ENCODE data around the gene PRUNE2. TPM values are rescaled to one million over a fixed set of nuclear protein-coding genes. Genes with fewer than 3 reads are reported as not detected.

The PRUNE2 gene
- total and polyA plus RNA-seq, 4 donors = 1.3 to 4.5 (median 1.6) TPM

DNA sequence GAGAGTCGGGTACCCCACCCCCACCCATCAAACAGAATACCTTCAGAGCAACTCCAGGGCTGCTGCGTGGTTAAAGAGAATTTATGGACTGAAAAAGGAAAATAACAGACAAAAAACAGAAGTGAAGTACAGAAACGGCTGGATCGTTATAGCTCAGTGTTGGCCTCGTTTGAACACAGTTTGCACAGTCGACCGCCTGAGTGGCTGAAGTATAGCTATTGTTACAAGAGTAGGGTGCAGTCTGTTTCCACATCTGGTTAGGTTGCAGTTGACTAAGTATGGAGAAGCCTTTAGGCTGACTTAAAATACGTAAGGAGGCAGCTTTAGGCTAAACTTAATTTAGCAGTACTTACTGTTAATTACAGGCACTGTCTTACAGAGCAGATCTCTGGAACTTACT is 325.7 kb downstream of the PRUNE2 start:
- Histone ChIP-seq H3K9ac (ENCODE audit: low read depth in 1 of 2, low read length in 2 of 2) (no peak overlapping the region), H3K27ac (ENCODE audit: low read depth in 1 of 2, low read length in 2 of 2) (no peak overlapping the region), H3K27me3 (ENCODE audit: control insufficient read depth in 4 of 4, insufficient read depth in 4 of 4, low read length in 3 of 4) (no peaks in the 10 kb centered on the region), H3K36me3 (ENCODE audit: control insufficient read depth in 4 of 4, insufficient read depth in 3 of 4, low read depth in 1 of 4, low read length in 3 of 4) (no peaks in the 10 kb centered on the region), H3K4me3 (ENCODE audit: low read depth in 1 of 3, low read length in 3 of 3) (no peak overlapping the region), H3K9me3 (ENCODE audit: control insufficient read depth in 4 of 4, low read length in 3 of 4) (no peaks in the 10 kb centered on the region), H3K4me1 (ENCODE audit: control insufficient read depth in 4 of 4, insufficient read depth in 4 of 4, low read length in 3 of 4) (no peaks in the 10 kb centered on the region)
- no peak for DNase-seq (ENCODE audit: low spot score)
- WGBS = 66% methylated on average over 8 of the region's 8 CpGs
- TF ChIP-seq RAD21 (IDR thresholded peaks at IDR 0.05) (no peak), SP1 (IDR thresholded peaks at IDR 0.05) (no peak), GABPA (IDR thresholded peaks at IDR 0.05 in 1 of 2, conservative IDR thresholded peaks at IDR 0.05 in 1 of 2) (no peak), RXRA (IDR thresholded peaks at IDR 0.05) (no peak)
- TF ChIP-seq, protein P1, sequence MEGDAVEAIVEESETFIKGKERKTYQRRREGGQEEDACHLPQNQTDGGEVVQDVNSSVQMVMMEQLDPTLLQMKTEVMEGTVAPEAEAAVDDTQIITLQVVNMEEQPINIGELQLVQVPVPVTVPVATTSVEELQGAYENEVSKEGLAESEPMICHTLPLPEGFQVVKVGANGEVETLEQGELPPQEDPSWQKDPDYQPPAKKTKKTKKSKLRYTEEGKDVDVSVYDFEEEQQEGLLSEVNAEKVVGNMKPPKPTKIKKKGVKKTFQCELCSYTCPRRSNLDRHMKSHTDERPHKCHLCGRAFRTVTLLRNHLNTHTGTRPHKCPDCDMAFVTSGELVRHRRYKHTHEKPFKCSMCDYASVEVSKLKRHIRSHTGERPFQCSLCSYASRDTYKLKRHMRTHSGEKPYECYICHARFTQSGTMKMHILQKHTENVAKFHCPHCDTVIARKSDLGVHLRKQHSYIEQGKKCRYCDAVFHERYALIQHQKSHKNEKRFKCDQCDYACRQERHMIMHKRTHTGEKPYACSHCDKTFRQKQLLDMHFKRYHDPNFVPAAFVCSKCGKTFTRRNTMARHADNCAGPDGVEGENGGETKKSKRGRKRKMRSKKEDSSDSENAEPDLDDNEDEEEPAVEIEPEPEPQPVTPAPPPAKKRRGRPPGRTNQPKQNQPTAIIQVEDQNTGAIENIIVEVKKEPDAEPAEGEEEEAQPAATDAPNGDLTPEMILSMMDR (IDR thresholded peaks at IDR 0.05; ENCODE audit: low read depth, low read length, missing input control) = no peak
- TF ChIP-seq, protein P2, sequence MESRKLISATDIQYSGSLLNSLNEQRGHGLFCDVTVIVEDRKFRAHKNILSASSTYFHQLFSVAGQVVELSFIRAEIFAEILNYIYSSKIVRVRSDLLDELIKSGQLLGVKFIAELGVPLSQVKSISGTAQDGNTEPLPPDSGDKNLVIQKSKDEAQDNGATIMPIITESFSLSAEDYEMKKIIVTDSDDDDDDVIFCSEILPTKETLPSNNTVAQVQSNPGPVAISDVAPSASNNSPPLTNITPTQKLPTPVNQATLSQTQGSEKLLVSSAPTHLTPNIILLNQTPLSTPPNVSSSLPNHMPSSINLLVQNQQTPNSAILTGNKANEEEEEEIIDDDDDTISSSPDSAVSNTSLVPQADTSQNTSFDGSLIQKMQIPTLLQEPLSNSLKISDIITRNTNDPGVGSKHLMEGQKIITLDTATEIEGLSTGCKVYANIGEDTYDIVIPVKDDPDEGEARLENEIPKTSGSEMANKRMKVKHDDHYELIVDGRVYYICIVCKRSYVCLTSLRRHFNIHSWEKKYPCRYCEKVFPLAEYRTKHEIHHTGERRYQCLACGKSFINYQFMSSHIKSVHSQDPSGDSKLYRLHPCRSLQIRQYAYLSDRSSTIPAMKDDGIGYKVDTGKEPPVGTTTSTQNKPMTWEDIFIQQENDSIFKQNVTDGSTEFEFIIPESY (IDR thresholded peaks at IDR 0.05) = no peak

DNA sequence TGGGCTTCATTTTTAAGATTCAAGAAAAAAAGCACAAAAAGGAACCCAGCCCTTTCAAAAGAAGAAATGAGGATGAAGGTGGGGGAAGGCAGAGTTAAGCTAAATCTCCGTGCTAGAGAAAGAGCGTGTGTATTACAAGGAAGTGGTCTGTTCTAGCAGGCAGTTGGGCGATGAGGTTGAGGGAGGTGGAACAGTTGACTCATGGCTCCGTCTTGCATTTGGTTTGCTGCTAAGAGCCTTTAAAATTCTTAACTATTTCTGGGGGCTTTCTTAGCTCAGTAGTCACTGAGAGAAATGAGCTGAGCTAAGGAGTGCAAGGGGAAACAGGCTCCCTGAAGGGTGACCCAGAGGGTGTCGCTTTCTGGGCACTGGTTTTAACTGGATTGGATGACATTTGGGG is 329.6 kb downstream of the PRUNE2 start:
- Histone ChIP-seq H3K4me3 (ENCODE audit: low read depth in 1 of 3, low read length in 3 of 3) (no peak overlapping the region), H3K36me3 (ENCODE audit: control insufficient read depth in 4 of 4, insufficient read depth in 3 of 4, low read depth in 1 of 4, low read length in 3 of 4) (no peaks in the 10 kb centered on the region), H3K9me3 (ENCODE audit: control insufficient read depth in 4 of 4, low read length in 3 of 4) (no peaks in the 10 kb centered on the region), H3K27ac (ENCODE audit: low read depth in 1 of 2, low read length in 2 of 2) (no peak overlapping the region), H3K4me1 (ENCODE audit: control insufficient read depth in 4 of 4, insufficient read depth in 4 of 4, low read length in 3 of 4) (no peaks in the 10 kb centered on the region), H3K27me3 (ENCODE audit: control insufficient read depth in 4 of 4, insufficient read depth in 4 of 4, low read length in 3 of 4) (no peaks in the 10 kb centered on the region), H3K9ac (ENCODE audit: low read depth in 1 of 2, low read length in 2 of 2) (no peak overlapping the region)
- TF ChIP-seq, protein P3, sequence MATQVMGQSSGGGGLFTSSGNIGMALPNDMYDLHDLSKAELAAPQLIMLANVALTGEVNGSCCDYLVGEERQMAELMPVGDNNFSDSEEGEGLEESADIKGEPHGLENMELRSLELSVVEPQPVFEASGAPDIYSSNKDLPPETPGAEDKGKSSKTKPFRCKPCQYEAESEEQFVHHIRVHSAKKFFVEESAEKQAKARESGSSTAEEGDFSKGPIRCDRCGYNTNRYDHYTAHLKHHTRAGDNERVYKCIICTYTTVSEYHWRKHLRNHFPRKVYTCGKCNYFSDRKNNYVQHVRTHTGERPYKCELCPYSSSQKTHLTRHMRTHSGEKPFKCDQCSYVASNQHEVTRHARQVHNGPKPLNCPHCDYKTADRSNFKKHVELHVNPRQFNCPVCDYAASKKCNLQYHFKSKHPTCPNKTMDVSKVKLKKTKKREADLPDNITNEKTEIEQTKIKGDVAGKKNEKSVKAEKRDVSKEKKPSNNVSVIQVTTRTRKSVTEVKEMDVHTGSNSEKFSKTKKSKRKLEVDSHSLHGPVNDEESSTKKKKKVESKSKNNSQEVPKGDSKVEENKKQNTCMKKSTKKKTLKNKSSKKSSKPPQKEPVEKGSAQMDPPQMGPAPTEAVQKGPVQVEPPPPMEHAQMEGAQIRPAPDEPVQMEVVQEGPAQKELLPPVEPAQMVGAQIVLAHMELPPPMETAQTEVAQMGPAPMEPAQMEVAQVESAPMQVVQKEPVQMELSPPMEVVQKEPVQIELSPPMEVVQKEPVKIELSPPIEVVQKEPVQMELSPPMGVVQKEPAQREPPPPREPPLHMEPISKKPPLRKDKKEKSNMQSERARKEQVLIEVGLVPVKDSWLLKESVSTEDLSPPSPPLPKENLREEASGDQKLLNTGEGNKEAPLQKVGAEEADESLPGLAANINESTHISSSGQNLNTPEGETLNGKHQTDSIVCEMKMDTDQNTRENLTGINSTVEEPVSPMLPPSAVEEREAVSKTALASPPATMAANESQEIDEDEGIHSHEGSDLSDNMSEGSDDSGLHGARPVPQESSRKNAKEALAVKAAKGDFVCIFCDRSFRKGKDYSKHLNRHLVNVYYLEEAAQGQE (IDR thresholded peaks at IDR 0.05) = no peak
- peak in 1 of 2 donors; percentile 43 for TF ChIP-seq JUND (IDR thresholded peaks at IDR 0.05)
- 82% methylated on average over 5 of the region's 5 CpGs for WGBS
- no peak for DNase-seq (ENCODE audit: low spot score)

DNA sequence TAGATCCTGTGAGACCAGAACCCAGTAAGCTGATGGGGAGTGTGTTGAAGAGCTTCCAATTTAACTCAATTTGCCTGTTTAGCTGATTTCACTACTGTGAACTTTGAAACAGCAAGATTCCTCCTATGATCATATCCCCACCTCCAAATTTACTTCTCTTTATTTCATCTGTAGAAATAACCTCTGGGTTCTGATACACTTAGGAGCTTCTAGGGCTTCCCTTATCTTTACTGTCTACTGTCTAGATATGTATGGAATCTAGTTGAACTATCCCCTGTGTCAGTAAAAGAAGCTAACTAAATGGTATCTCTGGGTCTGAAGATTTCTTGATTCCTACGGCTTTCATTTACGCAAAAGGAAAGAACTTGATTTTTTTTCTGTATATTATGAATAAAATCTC is 330.2 kb downstream of the PRUNE2 start:
- Histone ChIP-seq H3K4me1 (ENCODE audit: control insufficient read depth in 4 of 4, insufficient read depth in 4 of 4, low read length in 3 of 4) (no peaks in the 10 kb centered on the region), H3K27ac (ENCODE audit: low read depth in 1 of 2, low read length in 2 of 2) (no peak overlapping the region), H3K27me3 (ENCODE audit: control insufficient read depth in 4 of 4, insufficient read depth in 4 of 4, low read length in 3 of 4) (no peaks in the 10 kb centered on the region), H3K4me3 (ENCODE audit: low read depth in 1 of 3, low read length in 3 of 3) (no peak overlapping the region), H3K9me3 (ENCODE audit: control insufficient read depth in 4 of 4, low read length in 3 of 4) (peaks cover 0 to 2% (median 2%) of the 10 kb centered on the region in 4 donors), H3K9ac (ENCODE audit: low read depth in 1 of 2, low read length in 2 of 2) (no peak overlapping the region), H3K36me3 (ENCODE audit: control insufficient read depth in 4 of 4, insufficient read depth in 3 of 4, low read depth in 1 of 4, low read length in 3 of 4) (no peaks in the 10 kb centered on the region)
- TF ChIP-seq SP1 (IDR thresholded peaks at IDR 0.05) (no peak), NR2F2 (IDR thresholded peaks at IDR 0.05) (no peak)
- TF ChIP-seq, protein P4, sequence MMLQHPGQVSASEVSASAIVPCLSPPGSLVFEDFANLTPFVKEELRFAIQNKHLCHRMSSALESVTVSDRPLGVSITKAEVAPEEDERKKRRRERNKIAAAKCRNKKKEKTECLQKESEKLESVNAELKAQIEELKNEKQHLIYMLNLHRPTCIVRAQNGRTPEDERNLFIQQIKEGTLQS (IDR thresholded peaks at IDR 0.05) = no peak
- TF ChIP-seq, protein P2 (IDR thresholded peaks at IDR 0.05) = no peak
- TF ChIP-seq, protein P5, sequence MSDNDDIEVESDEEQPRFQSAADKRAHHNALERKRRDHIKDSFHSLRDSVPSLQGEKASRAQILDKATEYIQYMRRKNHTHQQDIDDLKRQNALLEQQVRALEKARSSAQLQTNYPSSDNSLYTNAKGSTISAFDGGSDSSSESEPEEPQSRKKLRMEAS (IDR thresholded peaks at IDR 0.05) = no peak
- DNase-seq (ENCODE audit: low spot score) = no peak
- 94% methylated on average over 2 of the region's 2 CpGs for WGBS
